ENCODE measurements around the gene ERBB4.

DNA sequence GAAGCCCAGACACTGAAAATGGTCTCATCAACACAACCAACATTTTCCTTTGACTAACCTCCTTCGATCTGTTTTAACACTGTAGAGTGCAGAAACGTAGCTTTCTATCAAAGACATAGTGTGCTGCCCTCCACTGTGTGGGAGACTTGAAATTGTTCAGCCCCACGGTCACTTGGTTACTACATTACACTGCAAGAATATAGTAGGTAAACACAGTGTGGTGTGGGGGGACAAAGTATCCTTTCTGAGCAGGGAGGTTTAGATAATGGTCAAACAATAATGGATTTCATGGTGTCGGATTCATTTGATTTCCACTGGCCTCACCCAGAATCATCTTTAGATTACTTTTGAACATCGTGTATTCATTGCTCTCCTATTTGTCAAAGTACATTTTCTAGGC is 181.0 kb downstream of the ERBB4 start:
- no peak for TF ChIP-seq POLR2A (IDR thresholded peaks at IDR 0.05)
- TF ChIP-seq, protein P1, sequence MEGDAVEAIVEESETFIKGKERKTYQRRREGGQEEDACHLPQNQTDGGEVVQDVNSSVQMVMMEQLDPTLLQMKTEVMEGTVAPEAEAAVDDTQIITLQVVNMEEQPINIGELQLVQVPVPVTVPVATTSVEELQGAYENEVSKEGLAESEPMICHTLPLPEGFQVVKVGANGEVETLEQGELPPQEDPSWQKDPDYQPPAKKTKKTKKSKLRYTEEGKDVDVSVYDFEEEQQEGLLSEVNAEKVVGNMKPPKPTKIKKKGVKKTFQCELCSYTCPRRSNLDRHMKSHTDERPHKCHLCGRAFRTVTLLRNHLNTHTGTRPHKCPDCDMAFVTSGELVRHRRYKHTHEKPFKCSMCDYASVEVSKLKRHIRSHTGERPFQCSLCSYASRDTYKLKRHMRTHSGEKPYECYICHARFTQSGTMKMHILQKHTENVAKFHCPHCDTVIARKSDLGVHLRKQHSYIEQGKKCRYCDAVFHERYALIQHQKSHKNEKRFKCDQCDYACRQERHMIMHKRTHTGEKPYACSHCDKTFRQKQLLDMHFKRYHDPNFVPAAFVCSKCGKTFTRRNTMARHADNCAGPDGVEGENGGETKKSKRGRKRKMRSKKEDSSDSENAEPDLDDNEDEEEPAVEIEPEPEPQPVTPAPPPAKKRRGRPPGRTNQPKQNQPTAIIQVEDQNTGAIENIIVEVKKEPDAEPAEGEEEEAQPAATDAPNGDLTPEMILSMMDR (IDR thresholded peaks at IDR 0.05) = no peak

Measured in Peyer's patch (tissue), 4 donors.